CD4-positive, CD25-positive, alpha-beta regulatory T cell (primary cell): ENCODE measurements around the gene RERE. TPM values are rescaled to one million over a fixed set of nuclear protein-coding genes. Genes with fewer than 3 reads are reported as not detected.
"Not testable (repeated sequence)": the region's sequence is repeated elsewhere in the genome, so short reads cannot be mapped to it uniquely, and the experiment has no call there.

ENCODE experiments used
- ATAC-seq, 2 donors: fragments of 150-1000 bp; cut with Tn5 transposase; one replicate each; pipeline ENCODE4 v1.10.0; 2021; ENCODE audit warnings: low read depth in 2 of 2, moderate number of reproducible peaks in 2 of 2, moderate library complexity in 1 of 2
- DNase-seq, 3 donors: peaks; one replicate each; pipeline versions ENCODE4 v3.0.0 to v3.0.0-alpha.2; 2012 to 2022; ENCODE audit warnings: mixed read lengths in 1 of 3
- H3K27ac ChIP-seq: one replicate; pipeline ENCODE4 v1.7.0; 2013; ENCODE audit warnings: mild to moderate bottlenecking, low read length; ENCODE audit not compliant: insufficient read depth, poor library complexity, severe bottlenecking
- H3K27me3 ChIP-seq: one replicate; pipeline ENCODE4 v1.7.0; 2013; ENCODE audit warnings: low read length; ENCODE audit not compliant: control insufficient read depth, insufficient read depth
- H3K36me3 ChIP-seq: one replicate; pipeline ENCODE4 v1.7.0; 2013; ENCODE audit warnings: mild to moderate bottlenecking, low read length, moderate library complexity; ENCODE audit not compliant: control insufficient read depth, insufficient read depth
- H3K4me1 ChIP-seq: 2 replicates; pipeline ENCODE4 v1.7.0; 2013; ENCODE audit warnings: mild to moderate bottlenecking, low read length; ENCODE audit not compliant: insufficient read depth, control insufficient read depth, poor library complexity, severe bottlenecking
- H3K4me3 ChIP-seq: one replicate; pipeline ENCODE4 v1.7.0; 2013; ENCODE audit warnings: low read depth, mild to moderate bottlenecking, low read length, moderate library complexity
- H3K9me3 ChIP-seq, 2 experiments: 1 replicate in 1 of 2; 2 replicates in 1 of 2; pipeline ENCODE4 v1.7.0; 2013; ENCODE audit warnings: low read length in 2 of 2, mild to moderate bottlenecking in 1 of 2, moderate library complexity in 1 of 2; ENCODE audit not compliant: control insufficient read depth in 2 of 2
- H3K27ac Mint-ChIP-seq, 3 donors: one replicate each; pipeline ENCODE4 v1.8.0; 2020 to 2022; ENCODE audit warnings: mild to moderate bottlenecking in 3 of 3, mixed read lengths in 3 of 3, moderate library complexity in 2 of 3
- H3K27me3 Mint-ChIP-seq: one replicate; pipeline ENCODE4 v1.8.0; 2022; ENCODE audit warnings: mild to moderate bottlenecking, mixed read lengths
- H3K36me3 Mint-ChIP-seq: one replicate; pipeline ENCODE4 v1.8.0; 2020; ENCODE audit warnings: mixed read lengths
- H3K4me1 Mint-ChIP-seq, 4 donors: one replicate each; pipeline ENCODE4 v1.8.0; 2020 to 2022; ENCODE audit warnings: mixed read lengths in 4 of 4, mild to moderate bottlenecking in 1 of 4
- H3K4me3 Mint-ChIP-seq, 4 donors: one replicate each; pipeline ENCODE4 v1.8.0; 2020 to 2022; ENCODE audit warnings: mild to moderate bottlenecking in 4 of 4, mixed read lengths in 4 of 4, moderate library complexity in 3 of 4
- H3K9me3 Mint-ChIP-seq, 7 donors: one replicate each; pipeline ENCODE4 v1.8.0; 2020 to 2022; ENCODE audit warnings: mixed read lengths in 7 of 7, mild to moderate bottlenecking in 3 of 7, moderate library complexity in 2 of 7
- polyA plus RNA-seq, 4 donors: library from polyadenylated mRNA; unstranded; fragments of 300-500 nt; fragmentation: Illumina TruSeq; gene quantifications; one replicate each; pipeline ENCODE4 v1.2.3, GENCODE V29; 2021
- total RNA-seq: library from RNA; stranded (reverse); gene quantifications from one replicate; pipeline ENCODE4 v1.2.3, GENCODE V29; 2022

RERE gene
- total and polyA plus RNA-seq, 5 donors from 2014 or later, result 3.1 to 127 (median 5.7) TPM

DNA sequence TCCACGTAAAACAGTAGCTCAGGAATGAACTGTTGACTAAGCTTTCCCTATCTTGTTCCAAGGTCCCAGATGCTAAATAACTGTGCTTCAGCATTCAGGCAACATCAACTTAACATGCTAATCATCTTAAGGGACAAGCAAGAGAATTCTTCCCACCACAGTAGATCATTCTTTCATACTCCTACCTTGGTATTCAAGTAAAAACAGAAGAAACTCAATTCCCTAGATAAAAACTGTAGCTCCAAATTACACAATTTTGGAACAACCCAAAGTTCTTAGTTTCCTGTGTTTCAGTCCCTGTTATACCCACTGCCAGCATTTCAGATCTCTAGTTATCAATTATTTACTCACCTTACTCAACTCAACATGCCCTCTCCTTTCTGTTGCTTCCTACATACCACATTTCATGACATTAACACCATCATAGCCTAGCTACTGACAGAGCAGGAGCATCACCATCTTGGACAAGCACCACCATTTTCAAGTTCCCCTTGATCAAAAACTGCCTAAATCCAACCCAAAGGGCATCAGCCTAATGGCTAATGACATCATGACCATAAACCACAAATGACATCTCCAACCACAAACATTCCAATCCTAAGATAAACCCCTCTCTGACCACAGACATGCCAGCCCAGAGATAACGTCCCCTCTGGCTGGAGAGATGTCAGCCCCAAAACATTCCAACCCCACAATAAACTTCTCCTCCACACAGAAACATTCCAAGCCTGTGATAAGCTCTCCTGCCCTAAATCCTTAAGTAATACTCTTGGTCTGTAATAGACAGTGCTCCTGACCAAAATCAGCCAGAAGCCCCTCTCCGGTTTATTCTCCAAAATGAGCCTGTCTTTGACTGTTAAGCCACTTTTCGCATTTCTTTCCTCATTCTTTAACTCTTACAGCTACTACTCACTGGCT, 191.2 kb downstream of the RERE start:
- Histone ChIP-seq H3K4me3 (no peak overlapping the region), H3K9me3 (no peaks in the 10 kb centered on the region), H3K27me3 (no peaks in the 10 kb centered on the region), H3K4me1 (no peaks in the 10 kb centered on the region), H3K36me3 (no peaks in the 10 kb centered on the region), H3K27ac (no peak overlapping the region)
- Mint-ChIP-seq H3K27ac (peak overlapping the region in 1 of 3 donors; percentile 69), H3K36me3 (peaks cover 8% of the 10 kb centered on the region), H3K9me3 (peaks cover 0 to 2% (median 0%) of the 10 kb centered on the region in 7 donors), H3K4me1 (peaks cover 16 to 53% (median 43%) of the 10 kb centered on the region in 4 donors), H3K4me3 (no peak overlapping the region), H3K27me3 (no peaks in the 10 kb centered on the region)
- ATAC-seq (no peak), DNase-seq (no peak)

DNA sequence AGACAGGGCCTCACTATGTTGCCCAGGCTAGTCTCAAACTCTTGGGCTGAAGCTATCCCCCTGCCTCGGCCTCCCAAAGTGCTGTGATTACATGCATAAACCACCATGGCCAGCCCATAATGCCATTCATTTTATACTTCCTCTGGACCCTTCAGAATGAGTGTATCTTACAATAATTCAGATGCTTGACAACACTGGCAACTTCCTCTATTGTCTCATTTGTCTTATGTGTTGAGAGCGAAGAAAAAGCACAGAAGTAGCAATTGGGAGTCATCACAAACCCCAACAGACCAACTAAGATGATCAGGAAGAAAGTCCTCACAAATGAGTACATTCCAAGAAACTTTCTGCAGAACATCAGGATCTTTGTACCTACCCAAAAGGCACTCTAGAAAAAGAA, 191.9 kb downstream of the RERE start:
- Mint-ChIP-seq H3K36me3 (peaks cover 8% of the 10 kb centered on the region), H3K27me3 (no peaks in the 10 kb centered on the region), H3K4me3 (no peak overlapping the region), H3K27ac (peak overlapping the region in 2 of 3 donors; percentile 3 to 14), H3K4me1 (peaks cover 16 to 52% (median 40%) of the 10 kb centered on the region in 4 donors), H3K9me3 (peaks cover 0 to 2% (median 0%) of the 10 kb centered on the region in 7 donors)
- no peaks in the 10 kb centered on the region for H3K9me3 ChIP-seq
- DNase-seq, result no peak
- H3K4me3 ChIP-seq, result no peak overlapping the region
- H3K36me3 ChIP-seq, result no peaks in the 10 kb centered on the region
- H3K4me1 ChIP-seq, result no peaks in the 10 kb centered on the region
- no peaks in the 10 kb centered on the region for H3K27me3 ChIP-seq
- H3K27ac ChIP-seq, result no peak overlapping the region
- ATAC-seq, result no peak

- not testable (repeated sequence) for H3K36me3 Mint-ChIP-seq, H3K9me3 ChIP-seq, H3K27ac ChIP-seq, H3K9me3 Mint-ChIP-seq, H3K36me3 ChIP-seq, H3K27me3 ChIP-seq, ATAC-seq, H3K4me1 ChIP-seq, H3K27me3 Mint-ChIP-seq, H3K4me3 ChIP-seq
- peak overlapping the region; percentile 4 to 72 (median 9) for H3K27ac Mint-ChIP-seq
- peak in 1 of 3 donors; percentile 42 for DNase-seq
- H3K4me3 Mint-ChIP-seq, result peak overlapping the region in 2 of 4 donors; percentile 1 to 56
- peaks cover 11 to 35% (median 24%) of the 10 kb centered on the region in 4 donors for H3K4me1 Mint-ChIP-seq
These were observed 193.7 kb downstream of the RERE start for GRCh38 chr1:8623651-8624192.

DNA sequence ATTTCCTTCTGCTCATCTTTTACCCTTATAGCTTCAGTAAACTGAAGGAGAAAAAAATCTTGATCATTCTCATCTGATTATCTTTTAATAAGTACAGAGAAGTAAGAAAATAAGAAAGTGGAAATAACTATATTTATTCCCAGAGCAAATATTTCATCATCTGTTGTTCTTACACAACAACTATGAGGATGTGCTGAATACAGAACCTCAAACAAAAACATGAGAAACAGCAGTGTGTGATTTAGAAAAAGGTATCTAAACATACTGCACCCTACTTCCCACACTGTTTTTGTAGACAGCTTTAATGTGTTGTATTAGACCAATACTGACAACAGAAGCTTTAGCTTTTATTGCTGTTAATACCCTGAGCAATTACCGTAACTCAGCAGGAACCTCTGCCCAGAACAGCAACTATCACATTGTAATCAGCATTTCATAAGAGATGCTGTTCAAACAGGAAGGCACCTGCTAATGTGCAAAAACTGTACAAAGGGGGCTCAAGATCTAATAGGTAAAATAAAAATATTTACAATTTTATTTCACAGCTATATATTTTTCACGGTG, 195.6 kb downstream of the RERE start:
- H3K4me3 ChIP-seq, H3K36me3 ChIP-seq, H3K9me3 ChIP-seq, H3K4me1 ChIP-seq, H3K36me3 Mint-ChIP-seq, H3K9me3 Mint-ChIP-seq, H3K27ac Mint-ChIP-seq, ATAC-seq, H3K27me3 Mint-ChIP-seq, DNase-seq, H3K27me3 ChIP-seq, H3K27ac ChIP-seq, H3K4me3 Mint-ChIP-seq: not testable (repeated sequence)
- H3K4me1 Mint-ChIP-seq, result peaks cover 11 to 30% (median 19%) of the 10 kb centered on the region in 4 donors

DNA sequence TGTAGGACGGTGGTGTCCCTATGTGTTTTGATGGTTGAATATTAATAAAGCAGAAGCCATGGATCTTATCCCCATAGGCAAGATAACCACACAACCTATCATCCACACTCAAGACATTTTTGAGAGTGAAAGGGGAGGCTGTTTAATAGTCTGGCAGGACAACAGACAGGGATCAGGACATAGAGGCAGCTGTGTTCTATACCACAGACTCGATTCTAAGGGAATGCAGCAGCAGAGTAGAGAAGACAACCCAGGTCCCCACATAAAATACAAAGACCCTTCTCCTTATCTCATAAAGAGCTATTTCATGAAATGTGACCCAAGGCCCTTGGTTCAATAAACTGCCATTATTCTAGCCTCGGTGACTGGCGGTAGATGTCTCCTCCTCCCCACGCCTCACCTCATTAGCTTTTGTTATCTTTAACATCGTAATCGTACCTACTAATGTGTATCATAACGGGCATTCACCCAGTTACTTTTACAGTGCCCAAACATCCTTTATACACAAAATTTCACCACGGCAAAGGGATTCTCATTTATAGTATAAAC, 196.3 kb downstream of the RERE start:
- H3K9me3 ChIP-seq, H3K4me1 ChIP-seq, H3K4me3 ChIP-seq, H3K27ac ChIP-seq, H3K27me3 ChIP-seq, H3K36me3 ChIP-seq, H3K9me3 Mint-ChIP-seq, H3K4me3 Mint-ChIP-seq, H3K36me3 Mint-ChIP-seq, H3K27me3 Mint-ChIP-seq, DNase-seq, ATAC-seq: not testable (repeated sequence)
- Mint-ChIP-seq H3K4me1 (peaks cover 11 to 25% (median 16%) of the 10 kb centered on the region in 4 donors), H3K27ac (peak overlapping the region in 1 of 3 donors; percentile 40)

DNA sequence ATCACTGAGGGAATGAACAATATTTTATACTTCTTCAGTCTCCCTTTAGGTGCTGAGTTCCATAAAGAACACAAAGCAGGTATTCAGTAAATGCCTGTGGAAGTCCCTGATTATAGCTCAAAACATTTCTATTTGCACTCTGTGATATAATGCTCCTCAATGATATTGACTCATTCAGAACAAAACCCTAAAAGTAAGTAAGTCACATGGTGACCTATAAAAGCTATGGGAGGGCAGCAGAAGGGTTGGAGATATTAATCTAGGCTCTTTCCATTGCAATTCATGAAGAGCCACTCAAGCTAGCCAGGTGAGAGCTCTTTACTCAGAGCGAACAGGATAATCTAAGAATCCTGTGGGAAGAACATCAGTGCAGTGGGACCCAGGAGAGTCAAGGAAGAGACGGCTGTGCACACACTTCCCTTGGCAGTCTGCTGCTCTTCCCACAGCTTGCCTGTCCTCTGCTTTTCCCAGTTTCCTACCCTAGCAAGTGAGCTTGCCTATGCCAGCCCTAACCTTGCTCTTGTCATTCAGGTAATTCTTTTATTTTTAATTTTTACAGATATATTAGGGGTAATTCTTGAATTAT, 197.4 kb downstream of the RERE start:
- not testable (repeated sequence) for H3K27ac Mint-ChIP-seq, DNase-seq, H3K36me3 Mint-ChIP-seq, H3K9me3 ChIP-seq, H3K27me3 Mint-ChIP-seq, H3K4me3 ChIP-seq, H3K27ac ChIP-seq, H3K9me3 Mint-ChIP-seq, H3K4me1 ChIP-seq, ATAC-seq, H3K27me3 ChIP-seq, H3K36me3 ChIP-seq, H3K4me3 Mint-ChIP-seq
- peaks cover 11 to 20% (median 13%) of the 10 kb centered on the region in 4 donors for H3K4me1 Mint-ChIP-seq

- not testable (repeated sequence) for H3K27ac Mint-ChIP-seq, H3K27me3 ChIP-seq, DNase-seq, H3K27me3 Mint-ChIP-seq, H3K9me3 Mint-ChIP-seq, ATAC-seq, H3K4me1 ChIP-seq, H3K4me3 Mint-ChIP-seq, H3K36me3 Mint-ChIP-seq, H3K4me3 ChIP-seq, H3K27ac ChIP-seq, H3K36me3 ChIP-seq, H3K9me3 ChIP-seq
- H3K4me1 Mint-ChIP-seq, result peaks cover 10 to 20% (median 12%) of the 10 kb centered on the region in 4 donors
These were observed 198.0 kb downstream of the RERE start for GRCh38 chr1:8619419-8619818.
